HL-60/S4 treated with phorbol 12-myristate 13-acetate at 8.2 ng/mL for 4 days and 3 days (cell line): ENCODE data around the gene FBRSL1.
"Not testable (repeated sequence)": the region's sequence is repeated elsewhere in the genome, so short reads cannot be mapped to it uniquely, and the experiment has no call there.

Source experiments
- in situ Hi-C: fragments of 300-500 bp; cut with MboI; formaldehyde crosslinking; loops from 2 replicates; pipeline ENCODE4 v1.15.0; 2022; ENCODE audit warnings: low sequenced_read_pairs

The FBRSL1 gene

DNA sequence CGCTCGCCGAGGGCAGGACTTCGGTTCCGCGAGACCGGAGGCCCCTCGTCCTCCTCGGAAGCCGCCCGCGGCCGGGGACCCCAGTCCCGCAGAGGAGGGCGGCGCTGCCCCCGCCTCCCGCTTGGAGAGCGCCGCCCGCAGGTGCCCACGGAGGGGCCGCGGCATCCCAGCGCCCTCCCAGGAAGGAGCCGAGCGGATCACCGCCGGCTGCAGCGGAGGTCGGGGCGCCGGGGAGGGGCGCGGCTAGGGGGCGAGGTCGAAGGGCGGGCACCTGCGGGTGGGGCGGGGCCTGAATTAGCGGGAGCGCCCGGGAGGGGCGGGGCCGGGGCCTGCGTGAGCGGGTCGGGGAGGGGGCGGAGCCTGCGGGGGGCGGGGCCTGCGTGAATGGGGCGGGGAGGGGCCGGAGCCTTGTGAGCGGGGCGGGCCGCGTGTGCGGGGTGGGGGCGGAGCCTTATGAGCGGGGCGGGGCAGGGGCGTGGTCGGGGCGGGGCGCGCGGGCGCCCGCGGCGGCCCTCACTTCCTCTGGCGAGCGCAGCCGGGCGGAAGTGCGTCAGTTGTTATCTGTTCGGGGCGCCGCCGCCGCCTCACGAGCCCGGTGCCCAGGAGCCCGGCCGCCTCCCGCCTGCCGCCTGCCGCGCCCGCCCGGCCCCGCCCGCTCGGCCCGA, at the start of gene FBRSL1:
Gene FBRSL1, plus strand, starts transcription at position 550 of the 665 bp plus-strand sequence.
- in situ Hi-C loops, result no loop called here

DNA sequence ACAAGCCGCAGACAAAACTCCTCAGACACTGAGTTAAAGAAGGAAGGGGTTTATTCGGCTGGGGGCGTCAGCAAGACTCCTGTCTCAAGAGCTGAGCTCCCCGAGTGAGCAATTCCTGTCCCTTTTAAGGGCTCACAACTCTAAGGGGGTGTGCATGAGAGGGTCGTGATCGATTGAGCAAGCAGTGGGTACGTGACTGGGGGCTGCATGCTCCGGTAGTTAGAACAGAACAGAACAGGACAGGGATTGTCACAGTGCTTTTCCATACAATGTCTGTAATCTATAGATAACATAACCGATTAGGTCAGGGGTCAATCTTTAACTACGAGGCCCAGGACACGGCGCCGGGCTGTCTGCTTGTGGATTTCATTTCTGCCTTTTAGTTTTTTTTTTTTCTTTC, 49.5 kb upstream of the FBRSL1 start:
- in situ Hi-C loops, result not testable (repeated sequence)

DNA sequence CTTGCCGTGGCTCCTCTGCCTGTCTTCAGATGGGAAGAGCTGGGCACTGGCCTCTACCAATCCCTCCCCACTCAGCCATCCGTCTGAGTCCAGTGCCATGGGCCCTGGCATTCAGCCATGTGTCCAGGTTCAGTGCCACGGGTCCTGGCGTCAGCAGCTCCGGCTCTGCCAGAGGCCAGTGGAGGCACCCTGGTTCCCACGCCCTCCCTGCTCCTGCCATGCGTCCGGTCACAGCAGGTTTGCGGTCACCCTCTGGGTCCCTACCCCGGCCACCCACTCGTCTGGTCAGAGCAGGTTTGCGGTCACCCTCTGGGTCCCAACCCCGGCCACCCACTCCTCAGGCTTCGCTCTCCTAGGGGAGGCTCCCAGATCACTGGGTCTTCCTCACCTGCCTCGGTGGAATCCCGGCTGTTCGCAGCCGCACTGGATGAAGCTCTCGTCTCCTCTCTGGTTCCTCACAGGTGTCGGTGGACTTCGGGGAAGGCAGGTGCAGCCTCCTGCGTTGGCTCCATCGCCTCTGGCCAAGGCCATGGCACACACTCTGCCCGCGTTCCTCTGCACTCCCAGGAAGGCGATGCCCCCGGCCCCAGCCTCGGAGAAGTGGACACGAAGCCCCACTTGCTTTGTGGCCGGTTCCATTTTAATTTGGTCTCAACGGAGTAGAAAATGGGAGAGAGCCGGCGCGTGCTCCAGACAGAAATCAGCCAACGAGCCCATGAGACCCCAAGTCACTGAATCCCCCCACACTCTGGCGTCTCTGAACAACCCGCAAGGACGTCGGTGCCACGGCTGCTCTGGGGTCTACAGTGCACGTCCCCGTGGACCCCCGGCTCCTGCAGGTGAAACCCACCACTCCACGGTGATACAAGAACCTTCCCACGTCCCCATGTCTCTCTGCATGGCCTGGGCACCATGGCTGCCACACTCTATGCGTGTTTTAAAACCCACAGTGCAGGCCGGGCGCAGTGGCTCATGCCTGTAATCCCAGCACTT, 47.8 kb upstream of the FBRSL1 start:
- in situ Hi-C loops, result no loop called here

DNA sequence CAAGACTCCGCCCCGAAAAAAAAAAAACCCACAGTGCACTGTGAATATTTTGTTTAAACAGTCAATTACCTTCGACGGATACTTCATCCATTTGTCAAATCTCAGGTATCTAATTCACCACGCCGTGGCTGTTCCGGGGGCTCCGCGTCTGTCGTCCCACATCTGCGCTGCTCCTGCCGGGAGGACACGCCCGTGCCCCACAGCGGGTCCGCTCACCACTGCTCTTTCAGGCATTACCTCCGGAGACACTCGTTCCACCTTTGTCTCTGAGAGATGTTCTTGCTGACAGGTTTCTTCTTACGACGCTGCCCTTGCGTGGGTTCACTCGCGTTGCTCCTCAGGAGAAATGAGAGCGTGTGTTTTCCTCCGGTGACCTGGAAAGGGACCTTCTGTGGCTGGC, 46.9 kb upstream of the FBRSL1 start:
- in situ Hi-C loops, result no loop called here

DNA sequence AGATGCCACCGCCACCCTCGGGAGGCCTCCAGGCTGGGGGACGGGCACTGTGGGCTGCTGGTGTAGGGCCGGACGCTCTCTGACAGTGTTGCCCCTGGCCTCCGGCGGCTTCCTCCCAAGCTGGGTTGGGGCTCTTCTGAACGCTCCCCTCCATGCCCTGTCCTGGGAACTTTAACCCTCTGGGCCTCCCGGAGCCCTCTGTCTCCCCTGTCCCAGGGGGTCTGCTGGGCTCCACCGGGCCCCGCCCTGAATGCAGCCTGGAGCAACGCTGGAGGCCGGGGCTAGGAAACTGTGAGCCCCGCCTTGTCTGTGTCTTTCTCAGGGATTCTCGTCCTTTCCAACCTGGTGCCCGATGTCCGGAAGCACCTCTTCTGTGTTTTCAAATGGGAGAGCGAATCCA, 45.7 kb upstream of the FBRSL1 start:
- in situ Hi-C loops, result no loop called here

DNA sequence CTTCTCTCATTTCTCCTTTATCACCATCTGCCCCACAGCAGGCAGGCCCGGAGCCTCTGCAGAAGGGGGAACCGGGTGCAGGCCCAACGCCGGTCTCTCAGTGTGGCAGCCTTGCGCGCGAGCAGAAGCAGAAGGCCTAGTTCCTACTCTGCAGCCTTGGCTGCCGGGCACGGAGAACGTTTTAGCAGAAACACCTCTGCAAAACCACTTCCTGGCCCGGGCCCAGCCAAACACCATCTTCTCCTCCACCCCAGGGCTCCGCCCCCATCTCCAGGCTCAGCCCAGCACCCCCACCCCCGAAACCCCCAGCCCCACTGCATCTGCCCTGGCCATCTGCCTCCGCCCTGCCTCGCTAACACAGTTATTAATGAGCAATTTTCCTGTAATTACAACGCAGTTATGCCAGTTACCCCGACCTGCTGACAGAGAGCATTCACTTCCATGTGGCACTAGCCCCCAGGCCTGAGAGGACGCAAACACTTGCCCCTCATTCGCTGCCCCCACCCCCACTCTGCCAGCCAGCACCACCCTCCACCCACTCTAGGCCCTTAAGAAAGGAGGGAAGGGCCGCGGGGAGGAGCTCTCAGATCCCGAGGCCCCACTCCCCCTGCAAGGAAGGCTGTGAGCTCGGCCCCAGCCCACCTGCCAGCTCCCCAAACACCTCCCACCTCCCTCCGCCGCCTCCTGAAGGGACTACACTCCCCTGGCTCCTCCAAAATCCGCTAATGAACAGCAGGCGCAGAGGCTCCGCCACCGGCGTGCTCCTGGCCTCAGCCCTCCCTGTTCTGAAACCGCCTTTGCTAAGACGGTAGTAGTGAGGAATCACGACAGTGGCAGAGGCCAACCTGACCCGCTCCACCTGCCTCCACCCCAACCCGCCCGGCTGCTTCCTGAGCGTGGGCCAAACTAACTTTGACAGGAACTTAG, 44.7 kb upstream of the FBRSL1 start:
- in situ Hi-C loops, result no loop called here

DNA sequence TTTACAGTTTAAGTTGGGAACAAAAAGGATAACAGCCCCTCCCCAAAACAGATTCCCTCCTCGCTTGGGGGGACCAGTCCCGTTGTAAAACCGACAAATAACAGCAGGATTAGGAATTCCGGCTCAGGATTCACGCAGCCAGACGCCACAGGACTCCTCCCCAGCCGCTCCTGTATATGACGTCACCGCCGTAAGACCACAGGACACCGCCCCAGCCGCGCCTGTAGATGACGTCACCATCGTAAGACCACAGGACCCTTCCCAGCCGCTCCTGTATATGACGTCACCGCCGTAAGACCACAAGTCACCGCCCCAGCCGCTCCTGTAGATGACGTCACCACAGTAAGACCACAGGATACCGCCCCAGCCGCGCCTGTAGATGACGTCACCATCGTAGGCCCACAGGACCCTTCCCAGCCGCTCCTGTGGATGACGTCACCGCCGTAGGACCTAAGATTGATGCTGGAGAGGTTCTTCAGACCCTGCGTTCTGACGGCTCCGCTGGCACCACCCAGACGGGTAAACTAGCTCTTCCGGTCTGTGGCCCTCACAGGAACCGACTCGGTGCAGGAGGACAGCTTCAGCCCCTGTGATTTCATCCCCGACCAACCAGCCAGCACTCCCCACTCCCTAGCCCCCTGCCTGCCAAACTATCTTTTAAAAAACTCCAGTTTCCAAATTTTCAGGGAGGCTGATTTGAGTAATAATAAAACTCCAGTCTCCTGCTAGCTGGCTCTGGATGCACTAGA, 43.9 kb upstream of the FBRSL1 start:
- in situ Hi-C loops, result no loop called here

DNA sequence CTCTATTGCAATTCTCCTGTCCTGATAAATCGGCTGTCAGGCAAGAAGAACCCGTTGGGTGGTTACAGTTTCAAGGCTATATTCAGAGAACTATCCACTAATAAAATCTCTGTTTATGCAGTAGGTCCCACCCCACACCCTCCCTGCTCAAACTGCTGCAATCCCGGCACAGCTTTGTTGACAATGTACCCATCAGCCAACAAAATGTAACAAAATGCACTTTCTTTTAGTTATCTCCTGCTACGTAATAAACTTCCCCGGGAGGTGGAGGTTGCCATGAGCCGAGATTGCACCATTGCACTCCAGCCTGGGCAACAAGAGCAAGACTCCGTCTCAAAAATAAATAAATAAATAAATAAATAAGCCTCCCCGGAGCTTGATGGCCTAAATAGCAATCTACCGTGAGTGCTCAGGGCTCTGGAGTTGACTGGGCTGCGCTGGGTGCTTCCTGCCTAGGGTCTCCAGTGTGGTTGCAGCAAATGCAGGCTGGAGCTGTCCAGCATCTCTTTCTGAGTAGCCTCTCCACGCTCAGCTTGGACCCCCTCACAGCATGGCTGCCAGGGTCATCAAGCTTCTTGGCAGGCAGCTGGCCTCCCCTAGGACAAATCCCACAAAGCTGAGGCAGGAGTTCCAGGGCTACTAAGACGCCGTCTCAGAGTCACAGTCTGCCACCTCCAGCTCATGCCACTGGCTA, 43.2 kb upstream of the FBRSL1 start:
- in situ Hi-C loops, result no loop called here

DNA sequence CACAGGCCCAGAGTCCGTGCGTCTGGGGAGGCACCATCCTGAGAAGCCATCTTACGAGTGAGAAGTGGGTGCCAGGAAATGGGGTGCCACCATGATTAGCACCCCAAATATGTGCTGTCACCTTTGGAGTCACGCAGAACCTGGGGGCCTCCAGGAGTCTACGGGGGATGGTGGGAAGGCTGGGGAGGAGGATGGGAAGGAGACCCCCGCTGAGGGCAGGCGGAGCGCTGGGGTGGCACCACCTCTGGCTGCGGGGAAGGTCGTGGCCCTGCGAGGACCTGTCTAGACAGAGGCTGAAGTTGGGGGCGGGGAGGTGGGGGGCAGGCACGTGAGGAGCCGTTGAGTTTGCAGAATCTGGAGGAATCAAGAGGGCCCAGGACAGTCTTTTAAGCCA, 42.6 kb upstream of the FBRSL1 start:
- in situ Hi-C loops, result no loop called here

DNA sequence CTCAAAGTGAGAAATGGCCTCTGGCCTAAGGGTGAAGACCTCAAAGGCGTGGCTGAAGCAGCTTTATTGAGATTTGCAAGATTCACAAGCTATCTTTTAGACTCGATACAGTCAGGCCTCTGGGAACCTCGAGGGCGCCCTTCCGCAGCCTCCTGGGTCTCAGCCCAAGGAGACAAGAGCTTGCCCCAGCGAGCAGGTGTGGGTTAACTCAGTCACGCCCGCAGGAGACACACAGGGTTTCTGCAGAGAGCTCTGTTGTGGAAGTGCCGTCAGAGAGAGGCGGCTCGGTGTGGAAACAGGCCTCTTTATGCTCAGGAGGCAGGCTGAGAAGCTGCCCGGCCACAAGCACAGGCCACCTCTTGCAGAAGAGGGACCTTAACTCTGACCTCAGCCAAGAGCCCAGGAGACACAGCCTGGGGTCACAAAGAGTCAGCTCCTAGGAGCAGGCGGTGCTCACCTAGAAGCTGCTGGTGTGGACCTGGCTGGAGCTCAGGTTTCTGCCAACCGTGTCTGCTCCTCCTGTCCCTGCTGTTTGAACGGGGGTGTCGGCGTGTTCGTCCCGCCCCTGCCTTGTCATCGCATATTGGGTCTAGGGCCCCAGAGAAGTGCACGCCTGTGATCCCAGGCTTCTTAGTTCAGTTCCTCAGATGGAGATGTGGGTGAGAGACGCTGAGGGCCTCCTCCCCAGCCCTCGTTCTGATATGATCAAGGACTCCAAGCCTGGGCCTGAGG, 42.1 kb upstream of the FBRSL1 start:
- in situ Hi-C loops, result no loop called here

DNA sequence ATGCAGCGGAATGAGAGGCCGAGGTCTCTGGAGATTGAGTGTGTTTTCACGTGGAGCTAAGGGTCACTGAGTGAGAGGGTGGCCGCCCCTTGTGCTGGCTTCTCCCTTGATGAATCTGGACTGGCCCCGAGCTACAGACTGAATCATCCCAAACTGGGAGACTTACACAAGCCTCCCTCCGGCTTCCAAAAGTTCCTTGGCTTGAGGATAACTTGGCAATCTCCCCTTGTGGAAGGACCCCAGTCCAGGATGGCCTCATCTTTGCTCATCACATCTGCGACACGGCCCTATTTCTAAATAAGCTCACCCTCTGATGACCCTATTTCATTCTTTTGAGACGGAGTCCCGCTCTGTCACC, 41.5 kb upstream of the FBRSL1 start:
- in situ Hi-C loops, result no loop called here

DNA sequence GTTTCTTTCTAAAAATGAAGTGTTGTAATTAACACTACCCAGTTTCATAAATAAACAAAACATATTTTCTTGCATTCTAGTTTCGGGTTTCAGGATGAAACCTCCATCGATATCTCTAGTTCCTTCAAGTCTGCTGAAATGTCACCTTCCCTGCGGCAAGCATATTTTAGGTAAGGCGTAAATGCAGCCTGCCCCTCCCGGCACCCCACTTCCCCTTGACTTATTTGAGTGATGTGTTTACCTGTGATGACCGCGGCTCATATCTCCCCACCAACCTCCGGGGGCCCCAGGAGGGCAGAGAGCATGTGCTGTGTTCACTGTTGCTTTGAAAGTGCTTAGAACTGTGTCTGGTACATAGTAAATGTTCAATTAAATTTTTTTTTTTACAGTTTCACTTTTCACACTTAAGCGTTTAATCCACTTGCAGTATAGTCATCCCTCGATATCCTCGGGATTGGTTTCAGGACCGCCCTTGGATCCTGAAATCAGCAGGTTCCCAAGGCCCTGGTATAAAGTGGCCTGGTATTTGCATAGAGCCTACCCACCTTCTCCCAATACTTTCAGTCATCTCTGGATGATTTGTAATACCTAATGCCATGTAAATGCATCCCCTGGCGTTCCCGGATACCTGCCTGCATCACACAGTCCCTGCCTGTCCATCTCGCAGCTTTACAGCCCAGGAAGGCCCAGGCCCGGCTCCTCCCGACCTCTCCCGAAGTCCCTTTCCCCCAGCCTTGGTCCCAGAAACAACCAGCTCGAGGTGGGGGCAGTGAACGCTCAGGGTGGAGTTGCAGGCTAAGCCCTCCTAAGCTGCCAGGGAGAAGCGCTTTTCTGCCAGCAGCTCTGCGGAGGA, 40.2 kb upstream of the FBRSL1 start:
- in situ Hi-C loops, result no loop called here

DNA sequence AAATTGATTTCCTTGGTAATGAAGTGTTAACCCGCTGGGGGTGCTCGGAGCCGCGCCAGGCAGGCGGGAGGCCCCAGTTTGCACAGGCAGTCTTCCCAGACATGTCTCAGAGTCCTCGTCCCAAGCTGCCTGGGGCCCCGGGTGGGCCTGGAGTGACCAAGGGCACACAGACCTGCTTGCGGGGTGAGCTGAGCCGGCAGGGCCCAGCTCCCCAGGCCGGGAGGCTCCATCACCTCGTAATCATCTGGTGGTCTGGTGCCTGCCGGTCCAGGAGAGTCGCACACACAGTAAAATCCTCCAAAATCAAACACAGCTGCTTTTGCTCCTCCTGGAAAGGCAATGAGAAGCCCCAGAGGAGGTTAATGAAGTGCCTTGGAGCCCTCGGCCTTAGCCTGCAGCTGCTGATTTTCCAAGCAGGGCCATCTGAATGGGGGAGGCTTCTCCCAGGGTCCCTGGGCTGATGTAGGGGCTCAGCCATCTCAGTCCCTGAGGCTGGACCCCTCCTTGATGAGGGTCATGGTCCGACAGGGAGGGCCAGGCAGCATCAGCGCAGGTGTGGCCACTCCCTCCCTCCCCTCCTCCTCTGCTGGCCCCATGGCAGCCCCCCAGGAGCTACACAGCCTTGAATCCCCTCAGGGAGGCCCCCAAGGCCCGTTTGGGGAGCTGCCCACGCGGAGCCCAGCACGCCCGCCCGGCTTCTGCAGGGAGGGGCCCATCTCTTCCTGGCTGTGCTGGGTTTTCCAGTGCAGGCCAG, 39.4 kb upstream of the FBRSL1 start:
- in situ Hi-C loops, result no loop called here

DNA sequence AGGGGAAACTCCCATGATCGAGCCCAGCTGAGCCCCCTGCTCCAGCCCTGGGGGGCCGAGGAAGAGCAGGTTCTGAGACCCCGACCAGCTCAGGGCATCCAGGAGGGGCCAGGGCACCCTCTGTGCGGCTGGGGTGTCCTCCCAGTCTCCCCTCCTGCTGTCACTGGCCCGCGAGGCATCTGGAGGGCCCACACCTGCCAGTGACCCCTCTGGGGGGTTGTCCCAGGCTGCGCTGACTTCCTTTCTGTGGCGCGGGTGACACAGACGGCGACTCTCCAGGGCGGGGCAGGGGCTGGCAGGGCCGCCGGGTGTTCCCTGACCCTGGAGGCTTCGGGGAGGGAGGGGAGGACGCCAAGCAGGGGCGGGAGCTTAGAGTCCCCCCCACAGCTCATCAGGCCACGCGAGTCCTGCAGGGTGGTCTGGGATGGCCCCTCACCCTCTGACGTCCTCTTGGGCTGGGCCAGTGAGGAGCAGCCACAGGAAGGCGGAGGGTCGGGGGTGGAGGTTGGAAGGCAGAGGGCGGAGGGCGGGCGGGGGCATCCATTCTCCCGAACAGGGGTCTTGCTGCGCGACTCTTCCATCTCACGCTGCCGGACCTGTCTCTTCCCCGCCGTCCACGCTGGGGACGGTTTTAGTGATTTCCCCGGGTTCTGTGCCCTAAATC, 38.6 kb upstream of the FBRSL1 start:
- in situ Hi-C loops, result no loop called here

DNA sequence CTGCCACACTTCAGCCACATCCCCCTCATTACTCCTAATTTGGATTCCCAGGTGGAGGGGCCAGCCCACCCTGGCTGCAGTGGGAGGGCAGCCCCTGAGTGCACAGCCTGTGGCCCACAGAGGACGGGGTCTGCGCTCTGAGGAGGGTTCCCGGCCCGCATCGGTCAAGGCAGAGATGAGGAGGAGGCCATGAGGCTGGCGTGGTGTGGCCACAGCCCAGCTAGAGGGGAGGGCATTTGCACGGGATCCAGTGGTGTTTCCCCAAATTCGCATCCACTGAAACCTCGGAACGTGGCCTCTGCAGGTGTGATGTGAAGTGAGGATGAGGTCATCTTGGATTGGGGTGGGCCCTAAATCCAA, 38.1 kb upstream of the FBRSL1 start:
- in situ Hi-C loops, result no loop called here

DNA sequence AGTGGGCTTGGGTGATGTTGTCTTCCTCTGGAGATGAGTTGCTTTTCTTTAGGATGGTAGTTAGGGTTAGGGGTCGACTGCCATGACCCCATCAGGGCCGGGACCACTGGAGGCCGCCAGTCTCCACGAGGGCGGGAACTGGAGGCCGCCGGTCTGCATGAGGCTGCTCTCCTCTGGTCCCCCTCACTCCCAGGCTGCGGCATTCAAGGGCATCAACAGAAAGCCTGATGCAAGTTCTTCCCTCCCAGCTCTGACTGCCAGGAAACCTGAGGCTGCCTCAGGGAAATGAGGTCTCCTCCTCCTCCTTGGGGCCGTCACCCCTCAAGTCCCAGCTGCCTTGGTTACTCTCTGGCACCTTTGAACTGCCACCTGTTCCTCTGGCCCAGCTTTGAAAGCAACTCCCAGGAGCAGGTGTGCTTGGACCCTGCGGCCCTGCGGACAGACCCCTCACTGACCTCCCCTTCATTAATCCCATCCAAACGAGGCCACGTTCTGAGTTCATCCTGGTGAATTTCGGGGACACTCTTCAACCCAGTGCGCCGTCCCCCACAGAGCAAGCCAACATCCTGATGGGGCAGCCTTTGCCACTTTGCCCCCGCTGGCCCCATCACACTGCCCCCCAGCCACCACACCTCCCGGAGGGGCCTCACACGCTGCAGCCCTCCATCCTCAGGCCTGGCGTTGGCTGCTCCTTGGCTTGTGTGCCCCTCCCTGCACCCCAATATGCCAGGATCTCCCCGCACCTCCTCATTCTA, 37.2 kb upstream of the FBRSL1 start:
- in situ Hi-C loops, result no loop called here
